Stomach (tissue), 9 donors: ENCODE measurements around the gene KCNJ16. TPM values are rescaled to one million over a fixed set of nuclear protein-coding genes. Genes with fewer than 3 reads are reported as not detected.

ENCODE experiments used
- DNase-seq, 2 donors: peaks; one replicate each; pipeline versions ENCODE4 v3.0.0 to v3.0.0-alpha.2; 2013 to 2019
- H3K27ac ChIP-seq, 5 donors: fragments of 200-600 bp in 4 of 5; sonication (generic) in 4 of 5; one replicate each; pipeline ENCODE4 v1.5.1; 2013 to 2019; ENCODE audit warnings: mild to moderate bottlenecking in 1 of 5, moderate library complexity in 1 of 5
- H3K27me3 ChIP-seq, 3 donors: fragments of 200-600 bp; sonication (generic); one replicate each; pipeline ENCODE4 v1.5.1; 2017 to 2019; ENCODE audit warnings: mixed run types in 1 of 3
- H3K36me3 ChIP-seq, 4 donors: fragments of 200-600 bp; sonication (generic); 1 replicate in 3 of 4; 2 replicates in 1 of 4; pipeline ENCODE4 v1.5.1; 2016 to 2019
- H3K4me1 ChIP-seq, 4 donors: fragments of 200-600 bp; sonication (generic); one replicate each; pipeline ENCODE4 v1.5.1; 2016 to 2019
- H3K4me3 ChIP-seq, 4 donors: fragments of 200-600 bp; sonication (generic) in 3 of 4; one replicate each; pipeline ENCODE4 v1.5.1; 2016 to 2019; ENCODE audit warnings: mild to moderate bottlenecking in 1 of 4
- H3K9me3 ChIP-seq, 4 donors: fragments of 200-600 bp; sonication (generic); one replicate each; pipeline ENCODE4 v1.5.1; 2016 to 2019
- EP300 ChIP-seq: sonication (generic); formaldehyde crosslinking; IDR thresholded peaks from one replicate; pipeline ENCODE4 v1.6.1; 2017; ENCODE audit warnings: antibody characterized with exemption
- POLR2A ChIP-seq, 4 donors: fragments of 450-650 bp; IDR thresholded peaks; one replicate each; pipeline ENCODE4 v1.6.1; 2016; ENCODE audit warnings: antibody characterized with exemption in 4 of 4, control low read depth in 2 of 4, mild to moderate bottlenecking in 1 of 4, moderate library complexity in 1 of 4
- POLR2AphosphoS5 ChIP-seq, 3 donors: sonication (generic); formaldehyde crosslinking; IDR thresholded peaks; one replicate each; pipeline ENCODE4 v1.6.1; 2016; ENCODE audit warnings: antibody characterized with exemption in 3 of 3
- WGBS, 5 donors: extraction: QIAGEN DNeasy Blood & Tissue Kit in 3 of 5; methylation state at CpG; one replicate each; pipeline versions ENCODE4 v1.1.5 to v1.1.7; 2013 to 2018; 5-methylcytosine and 5-hydroxymethylcytosine counted together
- intact Hi-C: fragments of 100-400 bp; cut with DNase I; formaldehyde crosslinking; loops from one replicate; pipeline ENCODE4 v1.15.1; 2023; ENCODE audit warnings: low total_unique reads
- polyA plus RNA-seq, 3 donors: library from polyadenylated mRNA; stranded (reverse); fragments of 200-250 nt; gene quantifications; one replicate each; pipeline ENCODE4 v1.2.3, GENCODE V29; 2013
- total RNA-seq, 5 donors: library from RNA; depleted of rRNA; stranded (reverse); fragments of >200 nt; gene quantifications; one replicate each; pipeline versions ENCODE4 v1.1.0 to v1.2.3, GENCODE V29; 2014 to 2016
- TF ChIP-seq, protein P1 (sequence below), 7 experiments: fragments of 450-650 bp in 4 of 7; fragments of 200-600 bp in 3 of 7; sonication (generic) in 3 of 7; IDR thresholded peaks; one replicate each; pipeline ENCODE4 v1.5.1; 2016 to 2019; ENCODE audit warnings: antibody characterized with exemption in 7 of 7, control low read depth in 2 of 7, mild to moderate bottlenecking in 1 of 7
- donor health status: healthy with polysubstance abuse.
- donor health status: Bipolar disorder and iron deficiency.
- donor health status: healthy.

Gene KCNJ16
- total and polyA plus RNA-seq, 8 donors, result 5.9 to 135 (median 12.9) TPM; not detected in 1

DNA sequence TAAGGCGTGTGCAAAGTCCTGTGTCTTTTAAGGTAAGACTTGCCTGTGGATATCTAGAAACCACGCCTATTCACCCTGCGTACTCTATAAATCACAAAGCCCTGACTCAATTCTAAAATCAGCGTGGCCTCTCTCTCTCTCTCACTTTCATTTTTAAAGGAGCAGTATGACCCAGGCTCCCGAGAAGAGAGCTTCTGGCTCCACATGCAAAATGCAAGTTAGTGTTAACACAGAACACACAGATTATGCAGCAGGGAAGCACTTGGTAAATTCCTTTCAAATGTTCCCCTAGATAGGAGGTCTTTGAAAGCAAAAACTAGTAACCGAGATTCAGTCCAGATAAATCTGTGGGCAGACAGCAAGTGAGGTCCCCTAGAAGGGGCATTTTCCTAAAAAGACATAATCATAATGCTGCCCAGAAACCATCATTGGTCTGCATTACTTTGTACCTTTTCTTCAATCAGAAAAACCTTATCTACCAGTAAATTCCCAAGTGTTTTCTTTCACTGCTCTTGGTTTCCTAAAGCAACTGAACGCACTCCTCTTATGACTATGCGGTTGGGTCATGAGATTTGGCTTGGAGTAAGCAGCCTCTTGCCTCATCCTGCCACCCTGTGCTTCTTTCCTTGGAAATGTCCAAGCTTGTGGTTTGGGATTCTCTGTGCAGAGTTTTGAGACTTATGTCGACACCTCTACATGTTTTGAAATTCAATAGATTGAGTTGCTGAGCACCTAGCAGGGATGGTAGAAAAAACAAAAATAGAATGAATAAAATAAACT lies 62.6 kb downstream of the KCNJ16 start:
- Histone ChIP-seq H3K4me3 (peak overlapping the region; percentile 25 to 32 (median 31)), H3K4me1 (peaks cover 25 to 51% (median 31%) of the 10 kb centered on the region in 4 donors), H3K9me3 (no peaks in the 10 kb centered on the region), H3K27me3 (no peaks in the 10 kb centered on the region), H3K27ac (peak overlapping the region; percentile 79 to 90 (median 87)), H3K36me3 (no peaks in the 10 kb centered on the region)
- peak in 1 of 2 donors; percentile 84 for DNase-seq
- intact Hi-C loops, result no loop called here
- TF ChIP-seq, protein P1, sequence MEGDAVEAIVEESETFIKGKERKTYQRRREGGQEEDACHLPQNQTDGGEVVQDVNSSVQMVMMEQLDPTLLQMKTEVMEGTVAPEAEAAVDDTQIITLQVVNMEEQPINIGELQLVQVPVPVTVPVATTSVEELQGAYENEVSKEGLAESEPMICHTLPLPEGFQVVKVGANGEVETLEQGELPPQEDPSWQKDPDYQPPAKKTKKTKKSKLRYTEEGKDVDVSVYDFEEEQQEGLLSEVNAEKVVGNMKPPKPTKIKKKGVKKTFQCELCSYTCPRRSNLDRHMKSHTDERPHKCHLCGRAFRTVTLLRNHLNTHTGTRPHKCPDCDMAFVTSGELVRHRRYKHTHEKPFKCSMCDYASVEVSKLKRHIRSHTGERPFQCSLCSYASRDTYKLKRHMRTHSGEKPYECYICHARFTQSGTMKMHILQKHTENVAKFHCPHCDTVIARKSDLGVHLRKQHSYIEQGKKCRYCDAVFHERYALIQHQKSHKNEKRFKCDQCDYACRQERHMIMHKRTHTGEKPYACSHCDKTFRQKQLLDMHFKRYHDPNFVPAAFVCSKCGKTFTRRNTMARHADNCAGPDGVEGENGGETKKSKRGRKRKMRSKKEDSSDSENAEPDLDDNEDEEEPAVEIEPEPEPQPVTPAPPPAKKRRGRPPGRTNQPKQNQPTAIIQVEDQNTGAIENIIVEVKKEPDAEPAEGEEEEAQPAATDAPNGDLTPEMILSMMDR (IDR thresholded peaks at IDR 0.05), result no peak
- TF ChIP-seq POLR2A (IDR thresholded peaks at IDR 0.05) (no peak), POLR2AphosphoS5 (IDR thresholded peaks at IDR 0.05) (peak; percentile 56 to 67 (median 63)), EP300 (no peak)
- 8 to 12% (median 11%) methylated on average over 9 of the region's 9 CpGs for WGBS, 5 donors

DNA sequence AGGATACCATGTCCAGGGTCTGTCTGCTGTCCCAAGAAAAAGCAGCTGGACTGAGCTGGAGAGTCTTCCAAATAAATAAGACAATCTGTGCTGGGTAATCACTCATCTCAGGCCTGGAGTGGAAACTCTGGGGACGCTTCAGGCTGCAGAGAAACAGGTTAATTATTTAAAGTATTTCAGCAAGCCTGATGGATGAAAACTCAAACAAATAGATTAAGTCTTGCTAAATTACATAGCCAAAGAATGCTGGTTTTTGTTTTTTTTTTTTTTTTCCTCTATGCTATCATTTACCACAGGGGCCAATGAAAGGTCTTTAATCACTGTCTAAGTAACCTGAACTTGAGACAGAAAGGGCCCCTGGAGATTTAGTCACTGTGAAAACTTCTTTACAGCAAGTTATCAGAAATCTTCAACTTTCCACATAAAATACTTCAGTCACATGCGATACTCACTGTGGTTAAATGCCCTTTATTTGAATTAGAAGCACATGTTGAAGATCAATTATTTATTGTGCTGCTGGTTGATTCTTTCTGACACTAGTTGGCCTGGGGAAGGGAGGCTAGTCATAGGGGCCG lies 63.4 kb downstream of the KCNJ16 start:
- intact Hi-C loops, result no loop called here
- peak in 1 of 2 donors; percentile 49 for DNase-seq
- Histone ChIP-seq H3K9me3 (no peaks in the 10 kb centered on the region), H3K4me1 (peaks cover 25 to 51% (median 31%) of the 10 kb centered on the region in 4 donors), H3K36me3 (no peaks in the 10 kb centered on the region), H3K4me3 (no peak overlapping the region), H3K27me3 (no peaks in the 10 kb centered on the region), H3K27ac (peak overlapping the region; percentile 79 to 90 (median 87))
- 31 to 49% (median 41%) methylated on average over 3 of the region's 3 CpGs for WGBS, 5 donors
- TF ChIP-seq EP300 (no peak), POLR2A (IDR thresholded peaks at IDR 0.05) (no peak), POLR2AphosphoS5 (IDR thresholded peaks at IDR 0.05) (no peak)
- TF ChIP-seq, protein P1 (IDR thresholded peaks at IDR 0.05), result no peak

DNA sequence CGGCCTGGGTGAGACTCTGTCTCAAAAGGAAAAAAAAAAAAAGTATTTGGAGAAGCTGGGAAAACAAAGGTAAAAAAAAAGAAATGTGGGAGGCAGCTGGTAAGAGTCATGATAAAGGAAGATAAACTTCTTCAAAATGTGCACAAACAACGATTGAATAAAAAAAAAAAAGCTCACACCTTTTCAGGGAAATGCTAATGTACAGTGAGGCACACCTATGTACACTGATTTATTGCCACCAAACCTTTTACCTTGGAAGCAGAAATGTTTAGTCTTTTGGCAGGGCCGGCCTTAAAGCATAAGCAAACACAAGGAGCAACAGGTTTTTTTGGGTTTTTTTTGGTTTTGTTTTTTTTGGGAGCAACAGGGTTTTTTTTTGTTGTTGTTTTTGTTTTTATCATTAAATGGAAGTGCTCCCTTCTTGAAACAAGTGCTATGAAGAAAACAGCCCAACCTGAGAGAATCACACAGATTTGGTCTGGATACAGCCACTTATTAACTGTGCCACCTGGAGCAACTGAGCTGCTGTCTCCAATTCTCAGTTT lies 64.5 kb downstream of the KCNJ16 start:
- H3K4me1 ChIP-seq, result peaks cover 25 to 58% (median 33%) of the 10 kb centered on the region in 4 donors
- no peak overlapping the region for H3K4me3 ChIP-seq
- DNase-seq, result peak in 1 of 2 donors; percentile 36
- WGBS, 5 donors, result 19 to 42% (median 30%) methylated on average over 3 of the region's 3 CpGs
- no peaks in the 10 kb centered on the region for H3K27me3 ChIP-seq
- intact Hi-C loops, result no loop called here
- H3K36me3 ChIP-seq, result no peaks in the 10 kb centered on the region
- peak overlapping the region; percentile 79 to 90 (median 87) for H3K27ac ChIP-seq
- TF ChIP-seq POLR2AphosphoS5 (IDR thresholded peaks at IDR 0.05), result peak in 1 of 3 donors; percentile 31
- TF ChIP-seq EP300, result no peak
- no peak for TF ChIP-seq POLR2A (IDR thresholded peaks at IDR 0.05)
- no peaks in the 10 kb centered on the region for H3K9me3 ChIP-seq

DNA sequence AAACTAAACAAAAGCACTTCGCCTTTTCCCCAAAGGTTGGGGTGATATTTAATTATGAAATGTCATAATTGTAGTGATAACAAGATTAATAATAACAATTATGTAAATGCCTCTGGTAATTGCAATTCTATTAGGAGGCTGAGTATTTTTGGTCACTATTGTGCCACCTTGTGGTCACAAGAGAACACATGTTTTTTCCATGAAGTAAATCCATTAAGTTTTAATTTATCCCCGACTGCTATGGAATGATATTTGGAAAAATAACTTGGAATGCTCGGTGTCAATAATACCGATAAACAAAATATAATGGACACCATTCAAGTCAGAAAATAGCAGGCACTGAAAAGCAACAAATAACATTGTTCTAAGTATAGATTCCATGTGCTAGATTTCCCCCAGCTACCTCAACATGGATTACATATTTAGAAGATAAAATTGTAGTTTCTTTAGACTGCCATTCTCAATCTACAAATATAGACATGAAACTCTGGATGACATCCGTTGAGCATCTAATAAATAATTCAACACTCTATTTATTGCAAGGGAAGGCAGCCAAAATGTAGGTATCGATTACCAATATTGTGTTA lies 69.3 kb downstream of the KCNJ16 start:
- peak in 1 of 2 donors; percentile 67 for DNase-seq
- 18 to 22% (median 22%) methylated on average over 6 of the region's 6 CpGs for WGBS, 5 donors
- Histone ChIP-seq H3K36me3 (no peaks in the 10 kb centered on the region), H3K4me1 (peaks cover 0 to 17% (median 5%) of the 10 kb centered on the region in 4 donors), H3K27ac (no peak overlapping the region), H3K27me3 (no peaks in the 10 kb centered on the region), H3K4me3 (no peak overlapping the region), H3K9me3 (no peaks in the 10 kb centered on the region)
- no peak for TF ChIP-seq POLR2A (IDR thresholded peaks at IDR 0.05)
- TF ChIP-seq, protein P1 (IDR thresholded peaks at IDR 0.05), result peak in 5 of 7 experiments; percentile 42 to 78 (median 61)
- intact Hi-C loops, result loop anchor here (10.0 kb wide), 1 partner anchor 540 kb away; no protein-coding TSS in a partner anchor
